ENCODE data around the gene PPP1R9B. TPM values are rescaled to one million over a fixed set of nuclear protein-coding genes. Genes with fewer than 3 reads are reported as not detected.
A peak's percentile ranks its signal among the peaks of the same experiment; 100 is the strongest.

The PPP1R9B gene
- total RNA-seq, 1 experiment from 2014 or later: 40.6 TPM

- no peak for DNase-seq (ENCODE audit: extremely low read depth, low read depth)
Observed at GRCh38 chr17:50187751-50188530, 37.5 kb upstream of the PPP1R9B start.

- no peak for DNase-seq (ENCODE audit: extremely low read depth, low read depth)
Observed at GRCh38 chr17:50187394-50187725, 36.9 kb upstream of the PPP1R9B start.

- no peak for DNase-seq (ENCODE audit: extremely low read depth, low read depth)
Observed at GRCh38 chr17:50186661-50187393, 36.4 kb upstream of the PPP1R9B start.

DNA sequence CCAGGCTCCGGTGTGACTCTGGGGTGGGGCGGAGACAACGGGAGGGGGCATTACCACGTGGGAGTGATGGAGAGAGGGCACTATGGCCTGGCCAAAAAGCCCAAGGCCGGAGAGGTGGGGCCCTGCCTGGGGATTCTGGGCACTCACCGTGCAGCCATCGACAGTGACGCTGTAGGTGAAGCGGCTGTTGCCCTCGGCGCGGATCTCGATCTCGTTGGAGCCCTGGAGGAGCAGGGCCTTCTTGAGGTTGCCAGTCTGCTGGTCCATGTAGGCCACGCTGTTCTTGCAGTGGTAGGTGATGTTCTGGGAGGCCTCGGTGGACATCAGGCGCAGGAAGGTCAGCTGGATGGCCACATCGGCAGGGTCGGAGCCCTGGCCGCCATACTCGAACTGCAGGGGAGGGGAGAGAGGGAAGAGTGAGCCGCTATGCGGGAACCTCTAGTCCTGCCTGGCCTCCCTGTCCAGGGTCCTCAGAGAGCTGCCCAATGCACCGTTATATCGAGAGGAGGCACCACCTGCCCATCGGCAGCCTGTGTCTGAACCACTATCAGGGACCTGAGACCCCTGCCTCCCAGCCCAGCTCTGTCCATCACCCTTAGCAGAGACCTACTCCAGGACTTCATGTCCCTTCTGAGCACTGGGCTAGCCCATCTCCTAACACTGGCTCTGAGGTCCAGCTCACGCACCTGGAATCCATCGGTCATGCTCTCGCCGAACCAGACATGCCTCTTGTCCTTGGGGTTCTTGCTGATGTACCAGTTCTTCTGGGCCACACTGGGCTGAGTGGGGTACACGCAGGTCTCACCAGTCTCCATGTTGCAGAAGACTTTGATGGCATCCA, 35.4 kb upstream of the PPP1R9B start:
- DNase-seq (ENCODE audit: extremely low read depth, low read depth): no peak

GRCh38 chr17:50184611-50185398, 34.3 kb upstream of the PPP1R9B start:
- DNase-seq (ENCODE audit: extremely low read depth, low read depth): no peak

DNA sequence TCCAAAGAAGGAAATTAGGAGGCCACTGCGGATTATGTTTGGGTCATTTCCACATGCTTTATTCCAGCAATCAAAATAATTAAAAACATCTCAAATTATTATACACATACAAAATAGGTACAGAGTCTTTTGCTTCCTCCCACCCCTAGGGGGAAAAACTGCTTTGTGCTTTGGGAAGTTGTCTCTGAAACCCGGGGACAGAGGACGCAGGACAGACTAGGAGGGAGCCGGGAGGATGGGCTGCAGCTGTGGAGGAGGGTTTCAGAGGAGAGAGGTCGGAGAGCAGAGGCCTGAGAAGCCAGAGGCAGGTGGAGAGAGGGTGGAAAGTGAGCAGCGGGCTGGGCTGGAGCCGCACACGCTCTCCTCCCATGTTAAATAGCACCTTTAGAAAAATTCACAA, 33.6 kb upstream of the PPP1R9B start:
- DNase-seq (ENCODE audit: extremely low read depth, low read depth): no peak

DNA sequence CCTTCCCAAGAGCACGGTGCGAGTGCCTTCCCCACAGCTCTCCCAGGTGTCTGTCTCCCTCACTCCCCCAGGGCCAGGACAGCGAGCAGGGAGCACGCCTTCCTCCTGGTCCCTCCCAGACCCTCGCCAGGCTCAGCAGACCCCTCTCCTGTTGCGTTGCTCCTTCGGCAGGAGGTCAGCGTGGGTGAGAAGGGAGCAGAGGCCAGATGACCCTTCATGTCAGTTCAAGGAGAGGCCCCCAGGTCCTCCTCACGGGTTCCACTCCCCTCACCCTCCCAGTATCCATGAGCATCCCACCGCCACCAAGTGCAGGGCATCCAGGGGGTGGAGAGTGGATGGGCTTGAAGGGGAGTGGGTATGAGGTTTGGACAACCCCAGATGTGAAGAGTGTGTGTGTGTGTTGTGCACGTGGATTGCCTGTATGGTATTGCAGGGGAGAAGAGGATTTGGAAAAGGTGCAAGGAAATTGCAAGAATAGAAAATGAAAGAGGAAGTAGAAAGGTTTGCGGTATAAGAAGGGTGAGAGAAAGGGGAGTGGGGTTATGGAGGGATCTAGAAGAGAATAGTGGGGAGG, 33.0 kb upstream of the PPP1R9B start:
- no peak for DNase-seq (ENCODE audit: extremely low read depth, low read depth)

GRCh38 chr17:50182783-50183420, 32.4 kb upstream of the PPP1R9B start:
- DNase-seq (ENCODE audit: extremely low read depth, low read depth): no peak

- no peak for DNase-seq (ENCODE audit: extremely low read depth, low read depth)
Observed at GRCh38 chr17:50181591-50182560, 31.4 kb upstream of the PPP1R9B start.

- DNase-seq (ENCODE audit: extremely low read depth, low read depth): no peak
Observed at GRCh38 chr17:50181144-50181543, 30.7 kb upstream of the PPP1R9B start.

- DNase-seq (ENCODE audit: extremely low read depth, low read depth): no peak
Observed at GRCh38 chr17:50180620-50181019, 30.1 kb upstream of the PPP1R9B start.

DNA sequence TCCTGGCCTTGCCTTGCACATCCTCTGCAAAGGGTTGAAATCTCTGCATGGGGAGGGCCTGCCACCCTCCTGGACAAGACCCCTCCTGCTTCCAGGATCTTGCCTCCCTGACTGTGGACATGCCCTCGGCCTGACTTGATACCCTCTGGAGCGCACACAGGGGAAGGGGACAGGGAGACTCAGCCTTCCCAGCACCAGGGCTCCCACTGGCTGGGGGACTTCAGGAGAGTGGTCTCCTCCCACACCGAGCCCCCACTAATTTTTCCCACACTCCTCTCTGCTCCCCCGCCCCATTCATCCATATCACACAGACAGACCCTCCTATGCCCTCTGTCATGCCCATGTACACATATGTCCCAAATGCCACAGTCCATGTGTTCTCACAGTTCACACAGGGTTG, 29.6 kb upstream of the PPP1R9B start:
- no peak for DNase-seq (ENCODE audit: extremely low read depth, low read depth)

DNA sequence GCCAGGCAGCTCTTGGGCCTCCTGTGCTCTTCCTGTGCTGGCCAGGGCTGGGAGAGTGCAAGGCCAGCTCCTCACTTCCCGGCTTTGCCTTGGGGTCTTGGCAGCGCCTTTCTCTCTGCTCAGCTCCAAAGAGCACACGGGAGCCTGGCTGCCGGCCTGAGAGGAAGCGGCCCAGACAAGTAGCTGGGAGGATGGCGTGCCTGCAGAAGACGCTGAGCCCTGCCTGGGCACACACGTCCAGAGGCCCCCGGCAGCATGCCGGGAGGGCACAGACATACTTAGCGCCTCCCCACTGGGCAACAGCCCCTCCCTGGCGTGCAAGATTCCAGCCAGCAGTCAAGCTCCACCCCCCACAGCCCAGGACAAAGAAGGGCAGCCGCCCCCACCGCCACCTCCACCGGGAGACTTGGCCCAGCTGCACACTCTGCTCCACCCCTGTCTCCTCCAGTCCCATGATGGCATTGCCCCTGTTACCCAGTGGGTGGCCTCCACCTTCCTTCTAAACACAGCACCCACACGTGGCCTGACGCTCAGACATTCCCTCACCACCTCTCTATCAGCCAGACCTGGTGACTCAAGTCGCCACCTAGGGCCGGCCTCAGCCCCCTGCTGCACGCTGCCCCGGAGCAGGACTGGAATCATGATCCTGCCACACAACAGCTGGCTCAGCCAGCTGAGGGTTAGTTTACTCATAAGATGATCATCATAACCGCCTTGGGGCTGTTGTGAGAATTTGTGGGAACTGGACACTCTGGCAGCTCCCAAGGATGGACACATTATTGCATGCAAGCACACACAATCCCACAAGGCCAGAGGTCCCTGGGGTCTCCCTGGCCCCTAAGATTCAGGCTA, 27.7 kb upstream of the PPP1R9B start:
- peak; percentile 75 for DNase-seq (ENCODE audit: extremely low read depth, low read depth)

GRCh38 chr17:50177476-50177875, 27.0 kb upstream of the PPP1R9B start:
- no peak for DNase-seq (ENCODE audit: extremely low read depth, low read depth)

GRCh38 chr17:50176559-50177357, 26.3 kb upstream of the PPP1R9B start:
- DNase-seq (ENCODE audit: extremely low read depth, low read depth): no peak

DNA sequence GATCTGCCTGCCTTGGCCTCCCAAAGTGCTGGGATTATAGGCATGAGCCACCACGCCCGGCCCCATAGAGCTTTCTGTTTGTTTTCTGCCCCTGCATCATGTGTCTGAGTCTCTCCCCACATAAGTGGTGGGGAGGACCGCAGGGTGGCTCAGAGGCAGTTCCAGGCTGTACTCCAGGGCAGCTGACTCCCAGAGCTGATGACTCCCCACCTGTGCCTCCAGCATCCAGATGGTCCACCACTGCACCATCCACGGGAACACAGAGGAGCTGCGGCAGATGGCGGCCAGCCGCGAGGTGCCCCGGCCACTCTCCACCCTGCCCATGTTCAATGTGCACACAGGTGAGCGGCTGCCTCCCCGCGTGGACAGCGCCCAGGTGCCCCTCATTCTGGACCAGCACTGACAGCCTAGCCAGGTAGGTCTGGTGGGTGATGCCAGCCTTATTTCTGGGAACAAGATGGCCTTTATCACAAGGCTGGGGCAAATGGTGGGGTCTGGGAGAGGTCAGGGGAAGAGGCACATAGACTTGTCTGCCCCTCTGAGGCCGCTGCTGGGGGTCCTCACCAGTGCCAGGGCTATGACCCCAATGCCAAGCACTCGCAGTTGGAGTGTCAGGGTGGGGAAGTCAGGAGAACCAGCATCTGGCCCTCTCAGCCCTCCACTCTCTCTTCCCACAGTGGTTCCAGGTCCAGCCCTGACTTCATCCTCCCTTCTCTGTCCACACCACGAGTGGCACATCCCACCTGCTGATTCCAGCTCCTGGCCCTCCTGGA, 24.7 kb upstream of the PPP1R9B start:
- no peak for DNase-seq (ENCODE audit: extremely low read depth, low read depth)
